Measurements from ENCODE around the gene SMIM27. TPM values are rescaled to one million over a fixed set of nuclear protein-coding genes. Genes with fewer than 3 reads are reported as not detected.

The SMIM27 gene
- total and polyA plus RNA-seq, 2 of the 4 experiments (the other 2 are of a cell fraction), result 1.1 to 3.4 TPM

DNA sequence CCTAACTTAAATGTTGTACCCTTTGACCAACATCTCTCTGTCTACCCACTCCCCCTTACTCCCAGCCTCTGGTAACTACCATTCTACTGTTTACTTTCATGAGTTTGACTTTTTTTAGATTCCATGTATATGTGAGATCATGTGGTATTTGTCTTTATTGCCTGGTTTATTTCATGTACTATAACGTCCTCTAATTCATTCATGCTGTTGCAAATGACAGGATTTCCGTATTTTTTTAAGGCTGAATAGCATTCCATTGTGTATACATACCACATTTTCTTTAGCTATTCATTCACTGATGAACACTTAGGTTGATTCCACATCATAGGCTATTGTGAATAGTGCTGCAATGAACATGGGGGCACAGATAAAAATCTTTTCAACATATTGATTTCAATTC lies 32.7 kb downstream of the SMIM27 start:
- in situ Hi-C loops (cut with MboI; ENCODE audit: low sequenced_read_pairs) (loop anchor here (5.0 kb wide), 1 partner anchor 383 kb away; no protein-coding TSS in a partner anchor), intact Hi-C loops (cut with micrococcal nuclease) (no loop called here), dilution Hi-C loops (cut with HindIII; ENCODE audit: low sequenced_read_pairs, unreplicated experiment) (no loop called here)
- no peak overlapping the region for H3K4me3 ChIP-seq (ENCODE audit: insufficient read depth, low read depth, low read length)
- no peaks in the 10 kb centered on the region for H3K36me3 ChIP-seq (ENCODE audit: control insufficient read depth, insufficient read depth, low read length)
- CTCF ChIA-PET, result interaction anchor here (0.6 to 1.0 kb wide), 2 partner anchors 206 to 375 kb away, joined by 3 to 4 read pairs; no protein-coding TSS in a partner anchor
- no peak overlapping the region for H3K9ac ChIP-seq (ENCODE audit: low read depth, low read length)
- no TSS peak for BruUV-seq (replicated peaks)
- H3K27me3 ChIP-seq (ENCODE audit: control insufficient read depth, insufficient read depth, low read length), result peaks cover 3% of the 10 kb centered on the region; the same call in 1 of the 2 replicates
- no peak overlapping the region for H2AFZ ChIP-seq (replicated peaks; ENCODE audit: low read length, poor library complexity)
- no peak overlapping the region for H2BK120ac ChIP-seq (ENCODE audit: low read depth, low read length)
- no peak overlapping the region for H4K91ac ChIP-seq (ENCODE audit: insufficient read depth, low read depth, low read length)
- no CpG with 5 or more reads among the region's 2 CpGs for WGBS, 2 experiments (ENCODE audit: extremely low coverage in 2 of 2, insufficient read length in 1 of 2)
- H3K27ac ChIP-seq (ENCODE audit: insufficient read depth, low read length), result no peak overlapping the region
- H2BK5ac ChIP-seq (ENCODE audit: low read depth, low read length, poor library complexity, severe bottlenecking), result no peak overlapping the region
- 0 out of 2 replicates have a peak, but pooled peaks cover 3% of the 10 kb centered on the region for H3K4me1 ChIP-seq (ENCODE audit: control insufficient read depth, insufficient read depth, low read length)
- H3K9me3 ChIP-seq (ENCODE audit: control insufficient read depth, insufficient read depth, low read length), result no peaks in the 10 kb centered on the region
- no peaks in the 10 kb centered on the region for H3K79me1 ChIP-seq (ENCODE audit: low read depth in 1 of 2, low read length in 2 of 2)
- H3K14ac ChIP-seq (replicated peaks; ENCODE audit: low read depth, low read length), result no peak overlapping the region
- no peak overlapping the region for H3K4ac ChIP-seq (ENCODE audit: low read depth, low read length)
- H2BK20ac ChIP-seq (ENCODE audit: low read depth, low read length), result no peak overlapping the region
- H3K9me1 ChIP-seq (ENCODE audit: insufficient read depth, low read length), result no peaks in the 10 kb centered on the region
- H3K56ac ChIP-seq (ENCODE audit: extremely low read depth, insufficient read depth, low read length), result no peak overlapping the region
- no peak overlapping the region for H2AK9ac ChIP-seq (replicated peaks; ENCODE audit: low read depth, low read length, poor library complexity)
- H2AK5ac ChIP-seq (ENCODE audit: low read depth, low read length), result no peak overlapping the region
- H3K18ac ChIP-seq (ENCODE audit: low read depth, low read length), result no peak overlapping the region
- TF ChIP-seq RCOR1 (IDR thresholded peaks at IDR 0.05; ENCODE audit: insufficient replicate concordance, low read length) (no peak), MAFK (IDR thresholded peaks at IDR 0.05; ENCODE audit: low read depth, low read length) (no peak)
- TF ChIP-seq, protein P1, sequence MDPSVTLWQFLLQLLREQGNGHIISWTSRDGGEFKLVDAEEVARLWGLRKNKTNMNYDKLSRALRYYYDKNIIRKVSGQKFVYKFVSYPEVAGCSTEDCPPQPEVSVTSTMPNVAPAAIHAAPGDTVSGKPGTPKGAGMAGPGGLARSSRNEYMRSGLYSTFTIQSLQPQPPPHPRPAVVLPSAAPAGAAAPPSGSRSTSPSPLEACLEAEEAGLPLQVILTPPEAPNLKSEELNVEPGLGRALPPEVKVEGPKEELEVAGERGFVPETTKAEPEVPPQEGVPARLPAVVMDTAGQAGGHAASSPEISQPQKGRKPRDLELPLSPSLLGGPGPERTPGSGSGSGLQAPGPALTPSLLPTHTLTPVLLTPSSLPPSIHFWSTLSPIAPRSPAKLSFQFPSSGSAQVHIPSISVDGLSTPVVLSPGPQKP (IDR thresholded peaks at IDR 0.05; ENCODE audit: borderline replicate concordance, low read depth, low read length), result no peak
- H4K8ac ChIP-seq (ENCODE audit: low read depth in 2 of 2, low read length in 2 of 2), result no peak overlapping the region
- POLR2A ChIA-PET (ENCODE audit: unreplicated experiment), result no interaction called here
- no peak overlapping the region for H2BK15ac ChIP-seq (ENCODE audit: low read depth, low read length)
- H4K5ac ChIP-seq (ENCODE audit: low read depth, low read length), result no peak overlapping the region
- ATAC-seq (ENCODE audit: low read depth), result no peak
- DNase-seq, result peak; percentile 18
- H3K23ac ChIP-seq (ENCODE audit: low read depth, low read length), result no peak overlapping the region
- no peak overlapping the region for H3K4me2 ChIP-seq (ENCODE audit: low read depth, low read length)
- no peaks in the 10 kb centered on the region for H4K20me1 ChIP-seq (ENCODE audit: insufficient read depth, low read length)

Measured in IMR-90 (cell line).